CD4-positive, alpha-beta T cell (primary cell): Measurements from ENCODE around the gene RHOBTB3. TPM values are rescaled to one million over a fixed set of nuclear protein-coding genes. Genes with fewer than 3 reads are reported as not detected.

Experiments used
- ATAC-seq: fragments of 200-7000 bp; cut with Tn5 transposase; one replicate; pipeline ENCODE4 v1.10.0; 2022; ENCODE audit warnings: mild to moderate bottlenecking; ENCODE audit not compliant: poor library complexity
- CTCF ChIA-PET: fragments of 350-600 bp; sonication (Branson Sonifier 250); formaldehyde crosslinking; loops from one replicate; lab custom pipeline; 2021; ENCODE audit warnings: antibody characterized with exemption, inconsistent platforms; lab: Charles Lee
- POLR2A ChIA-PET: fragments of 350-600 bp; sonication (Branson Sonifier 250); formaldehyde crosslinking; loops from one replicate; lab custom pipeline; 2021; ENCODE audit warnings: antibody characterized with exemption, inconsistent platforms; lab: Charles Lee
- DNase-seq, 14 experiments: peaks; one replicate each; pipeline ENCODE4 v3.0.0-alpha.2; 2013 to 2020; ENCODE audit warnings: mixed read lengths in 2 of 14
- H3K27ac ChIP-seq, 2 donors: one replicate each; pipeline versions ENCODE4 v1.5.1 to v1.7.0; 2013; ENCODE audit warnings: low read length in 2 of 2, low read depth in 1 of 2, mild to moderate bottlenecking in 1 of 2
- H3K27me3 ChIP-seq, 2 experiments: 1 replicate in 1 of 2; 2 replicates in 1 of 2; pipeline versions ENCODE4 v1.6.1 to v1.7.0; 2013; ENCODE audit warnings: low read length in 2 of 2, control low read depth in 1 of 2, mild to moderate bottlenecking in 1 of 2, moderate library complexity in 1 of 2; ENCODE audit not compliant: insufficient read depth in 2 of 2, control insufficient read depth in 1 of 2
- H3K36me3 ChIP-seq: one replicate; pipeline ENCODE4 v1.6.1; 2013; ENCODE audit warnings: low read length, control low read depth; ENCODE audit not compliant: insufficient read depth
- H3K4me1 ChIP-seq: one replicate; pipeline ENCODE4 v1.6.1; 2013; ENCODE audit warnings: low read length, control low read depth; ENCODE audit not compliant: insufficient read depth
- H3K4me3 ChIP-seq: one replicate; pipeline ENCODE4 v1.5.1; 2013; ENCODE audit warnings: mild to moderate bottlenecking, low read length, moderate library complexity
- H3K9me3 ChIP-seq, 2 experiments: 1 replicate in 1 of 2; 2 replicates in 1 of 2; pipeline versions ENCODE4 v1.6.1 to v1.7.0; 2013; ENCODE audit warnings: low read length in 2 of 2, mild to moderate bottlenecking in 2 of 2, control low read depth in 1 of 2, moderate library complexity in 1 of 2; ENCODE audit not compliant: control insufficient read depth in 1 of 2, insufficient read depth in 1 of 2
- H3K27ac Mint-ChIP-seq: one replicate; pipeline ENCODE4 v1.8.0; 2020; ENCODE audit warnings: mixed read lengths
- H3K27me3 Mint-ChIP-seq: one replicate; pipeline ENCODE4 v1.8.0; 2021; ENCODE audit warnings: mixed read lengths
- H3K36me3 Mint-ChIP-seq: one replicate; pipeline ENCODE4 v1.8.0; 2021; ENCODE audit warnings: low read depth, mixed read lengths
- H3K4me1 Mint-ChIP-seq: one replicate; pipeline ENCODE4 v1.8.0; 2021; ENCODE audit warnings: low read depth, mixed read lengths
- H3K4me3 Mint-ChIP-seq: one replicate; pipeline ENCODE4 v1.8.0; 2020; ENCODE audit warnings: mild to moderate bottlenecking, mixed read lengths
- H3K9me3 Mint-ChIP-seq: one replicate; pipeline ENCODE4 v1.8.0; 2020; ENCODE audit warnings: mixed read lengths
- intact Hi-C, 2 experiments: fragments of 100-400 bp; cut with DNase I in 1 of 2; cut with micrococcal nuclease in 1 of 2; formaldehyde crosslinking; loops; one replicate each; pipeline versions ENCODE4 v1.15.1 to v1.9.0; 2023 to 2025; cut with DNase I, micrococcal nuclease
- total RNA-seq, 174 experiments: library from RNA in 2 of 174; stranded (reverse) in 2 of 174; gene quantifications; one replicate each; pipeline ENCODE4 v1.2.3 and lab custom pipeline; 2021 to 2026
- TF ChIP-seq, protein P1 (sequence below): fragments of 200-600 bp; IDR thresholded peaks from one replicate; pipeline ENCODE4 v1.8.0; 2022; ENCODE audit warnings: antibody characterized with exemption, mild to moderate bottlenecking

Gene RHOBTB3
- total RNA-seq, 2 experiments from 2014 or later: 3.8 to 4.3 TPM

DNA sequence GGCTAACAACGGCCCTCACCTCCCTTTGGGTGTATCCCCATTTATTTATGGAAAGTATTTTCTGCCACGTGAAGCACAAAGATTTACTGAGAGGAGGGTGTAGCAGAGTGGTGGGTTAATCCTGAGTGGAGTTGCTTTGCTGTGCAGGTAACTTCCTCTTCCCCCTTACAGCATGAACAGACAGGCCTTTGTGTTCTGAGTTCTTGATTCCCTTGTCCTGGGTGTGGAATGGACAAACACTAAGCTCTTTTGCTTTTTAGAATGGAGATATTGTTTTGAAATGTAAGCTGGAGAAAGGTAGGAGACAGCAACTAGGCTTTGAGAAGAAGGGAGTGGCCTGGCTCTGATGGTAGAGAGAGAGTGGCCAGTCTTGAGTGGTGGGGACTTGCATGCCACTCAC, 108.5 kb downstream of the RHOBTB3 start:
- H3K27ac Mint-ChIP-seq: no peak overlapping the region
- no peaks in the 10 kb centered on the region for H3K36me3 ChIP-seq
- DNase-seq (no peak), ATAC-seq (no peak)
- H3K4me1 ChIP-seq: peaks cover 34% of the 10 kb centered on the region
- TF ChIP-seq, protein P1, sequence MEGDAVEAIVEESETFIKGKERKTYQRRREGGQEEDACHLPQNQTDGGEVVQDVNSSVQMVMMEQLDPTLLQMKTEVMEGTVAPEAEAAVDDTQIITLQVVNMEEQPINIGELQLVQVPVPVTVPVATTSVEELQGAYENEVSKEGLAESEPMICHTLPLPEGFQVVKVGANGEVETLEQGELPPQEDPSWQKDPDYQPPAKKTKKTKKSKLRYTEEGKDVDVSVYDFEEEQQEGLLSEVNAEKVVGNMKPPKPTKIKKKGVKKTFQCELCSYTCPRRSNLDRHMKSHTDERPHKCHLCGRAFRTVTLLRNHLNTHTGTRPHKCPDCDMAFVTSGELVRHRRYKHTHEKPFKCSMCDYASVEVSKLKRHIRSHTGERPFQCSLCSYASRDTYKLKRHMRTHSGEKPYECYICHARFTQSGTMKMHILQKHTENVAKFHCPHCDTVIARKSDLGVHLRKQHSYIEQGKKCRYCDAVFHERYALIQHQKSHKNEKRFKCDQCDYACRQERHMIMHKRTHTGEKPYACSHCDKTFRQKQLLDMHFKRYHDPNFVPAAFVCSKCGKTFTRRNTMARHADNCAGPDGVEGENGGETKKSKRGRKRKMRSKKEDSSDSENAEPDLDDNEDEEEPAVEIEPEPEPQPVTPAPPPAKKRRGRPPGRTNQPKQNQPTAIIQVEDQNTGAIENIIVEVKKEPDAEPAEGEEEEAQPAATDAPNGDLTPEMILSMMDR: no peak
- ChIA-PET POLR2A (interaction anchor here (6.7 kb wide), 1 partner anchor 17 kb away, joined by 96 read pairs; the partner anchor contains the start of gene GLRX), CTCF (interaction anchor here (1.1 kb wide), 1 partner anchor 59 kb away, joined by 4 read pairs; no protein-coding TSS in a partner anchor)
- H3K27ac ChIP-seq: no peak overlapping the region
- no peaks in the 10 kb centered on the region for H3K9me3 ChIP-seq
- peaks cover 37% of the 10 kb centered on the region for H3K4me1 Mint-ChIP-seq
- H3K27me3 Mint-ChIP-seq: no peaks in the 10 kb centered on the region
- intact Hi-C loops: loop anchor here (2.0 to 10.0 kb wide), 4 partner anchors 19 to 1345 kb away; partner anchors contain the start of genes ARSK (in 2 of the 2), SKIC3 (in 2 of the 2) and RIOK2 (in 1 of the 2)
- no peaks in the 10 kb centered on the region for H3K27me3 ChIP-seq
- H3K9me3 Mint-ChIP-seq: no peaks in the 10 kb centered on the region
- H3K4me3 ChIP-seq: no peak overlapping the region
- H3K36me3 Mint-ChIP-seq: no peaks in the 10 kb centered on the region
- no peak overlapping the region for H3K4me3 Mint-ChIP-seq

DNA sequence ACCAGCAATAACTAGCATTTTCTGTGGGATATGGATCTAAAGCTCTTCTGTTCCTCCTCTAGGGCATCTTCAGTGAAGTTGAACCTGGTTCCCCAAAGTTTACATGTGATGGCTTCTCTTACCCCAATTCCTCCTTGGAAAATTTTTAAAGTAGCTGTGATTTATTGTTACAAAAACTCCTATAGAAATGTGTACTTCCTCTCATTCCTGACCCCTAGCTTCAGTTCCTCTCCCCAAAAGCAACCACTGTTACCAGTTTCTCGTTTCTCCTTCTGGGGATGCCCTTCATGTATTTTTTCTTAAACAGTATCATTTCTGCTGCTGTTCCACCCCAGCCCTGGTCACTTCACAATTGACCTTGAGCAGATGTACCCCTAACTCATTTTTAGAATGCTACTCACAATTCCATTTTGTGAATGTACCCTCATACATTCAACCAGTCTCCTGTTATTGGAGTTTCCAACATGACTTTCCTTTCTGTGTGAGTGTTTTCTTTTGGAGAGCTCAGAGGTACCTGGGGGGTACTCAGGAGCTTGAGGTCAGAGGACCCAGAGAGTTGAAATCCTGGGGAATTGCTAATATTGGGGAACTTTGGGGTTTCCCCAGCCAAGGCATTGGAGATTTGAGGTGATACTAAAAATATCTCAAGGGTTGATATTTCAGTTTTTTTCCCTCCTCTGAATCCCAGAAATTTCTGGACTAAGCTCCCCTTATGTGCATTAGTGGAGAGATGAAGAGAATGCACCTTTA, 110.0 kb downstream of the RHOBTB3 start:
- TF ChIP-seq, protein P1: no peak
- Mint-ChIP-seq H3K9me3 (no peaks in the 10 kb centered on the region), H3K27me3 (no peaks in the 10 kb centered on the region), H3K4me3 (no peak overlapping the region), H3K36me3 (no peaks in the 10 kb centered on the region), H3K4me1 (peaks cover 28% of the 10 kb centered on the region), H3K27ac (no peak overlapping the region)
- POLR2A ChIA-PET: interaction anchor here (1.0 to 2.1 kb wide), 3 partner anchors 32 to 195 kb away, joined by 3 to 9 read pairs (median 7); partner anchors contain the start of gene RFESD
- Histone ChIP-seq H3K9me3 (no peaks in the 10 kb centered on the region), H3K27me3 (no peaks in the 10 kb centered on the region), H3K4me1 (peaks cover 27% of the 10 kb centered on the region), H3K27ac (no peak overlapping the region), H3K36me3 (no peaks in the 10 kb centered on the region), H3K4me3 (no peak overlapping the region)
- ATAC-seq (no peak), DNase-seq (no peak)
- intact Hi-C loops: loop anchor here (2.0 to 10.0 kb wide), 4 partner anchors 20 to 1344 kb away; partner anchors contain the start of genes ARSK (in 2 of the 2), SKIC3 (in 2 of the 2) and RIOK2 (in 1 of the 2)
- CTCF ChIA-PET: interaction anchor here (0.7 to 1.0 kb wide), 2 partner anchors 16 kb away, joined by 3 to 4 read pairs; no protein-coding TSS in a partner anchor

DNA sequence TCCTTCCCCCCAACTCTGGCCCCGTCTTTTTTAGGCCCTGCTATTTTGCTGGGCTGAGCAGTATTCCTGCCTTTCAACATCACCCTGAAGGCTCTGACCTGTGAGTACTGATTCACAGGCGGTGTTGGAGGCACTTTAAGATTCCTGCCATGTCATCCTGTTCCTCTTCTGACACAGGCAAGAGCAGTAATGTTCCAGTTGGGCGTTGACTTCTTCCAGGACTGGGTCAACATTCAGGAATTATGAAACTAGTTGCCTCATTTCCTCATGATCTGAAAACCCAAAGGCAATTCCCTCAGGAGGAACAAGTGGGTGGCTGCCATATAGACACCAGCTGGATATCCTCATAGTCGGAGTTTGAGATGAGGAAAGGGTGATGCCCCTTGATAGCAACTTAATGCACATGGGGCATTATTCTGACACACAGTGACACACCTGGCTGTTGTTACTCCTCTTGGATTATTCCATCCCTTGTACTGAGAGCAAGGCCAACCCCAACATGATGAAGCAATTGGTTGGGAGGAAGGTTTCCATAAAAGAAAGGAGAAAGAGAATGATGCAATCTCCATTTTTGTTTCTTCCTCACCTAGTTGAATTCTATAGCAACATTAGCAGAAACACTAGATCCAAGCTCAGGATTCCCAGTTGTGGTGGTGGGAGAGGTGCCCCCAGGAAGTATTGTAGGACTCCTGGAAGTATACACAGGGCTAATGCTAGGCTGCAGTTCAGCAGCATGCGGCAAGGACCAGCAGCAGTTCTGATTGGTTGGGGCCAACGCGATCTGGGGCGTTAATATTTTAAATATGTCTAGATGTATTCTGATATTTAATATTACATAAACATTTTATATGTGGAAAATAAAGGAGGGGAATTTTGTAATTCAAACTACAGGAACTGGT, 111.0 kb downstream of the RHOBTB3 start:
- H3K27me3 Mint-ChIP-seq: no peaks in the 10 kb centered on the region
- no peak overlapping the region for H3K4me3 Mint-ChIP-seq
- Histone ChIP-seq H3K4me3 (no peak overlapping the region), H3K27me3 (no peaks in the 10 kb centered on the region), H3K9me3 (no peaks in the 10 kb centered on the region), H3K4me1 (peaks cover 20% of the 10 kb centered on the region), H3K36me3 (no peaks in the 10 kb centered on the region), H3K27ac (peak overlapping the region in 1 of 2 donors; percentile 37)
- POLR2A ChIA-PET: interaction anchor here (1.9 to 2.1 kb wide), 2 partner anchors 33 to 61 kb away, joined by 7 to 9 read pairs; no protein-coding TSS in a partner anchor
- peak overlapping the region; percentile 75 for H3K27ac Mint-ChIP-seq
- H3K4me1 Mint-ChIP-seq: peaks cover 23% of the 10 kb centered on the region
- CTCF ChIA-PET: interaction anchor here (1.2 to 8.4 kb wide), 2 partner anchors 61 to 494 kb away, joined by 3 to 79 read pairs; no protein-coding TSS in a partner anchor
- TF ChIP-seq, protein P1: no peak
- DNase-seq (peak in 2 of 14 experiments; percentile 41 to 46), ATAC-seq (no peak)
- no peaks in the 10 kb centered on the region for H3K36me3 Mint-ChIP-seq
- H3K9me3 Mint-ChIP-seq: no peaks in the 10 kb centered on the region
- intact Hi-C loops: loop anchor here (2.0 to 10.0 kb wide), 5 partner anchors 21 to 1343 kb away; partner anchors contain the start of genes ARSK (in 2 of the 2), SKIC3 (in 2 of the 2) and RIOK2 (in 1 of the 2)
